Mammary epithelial cell (primary cell): ENCODE data around the gene MARCHF9.
"Not testable (repeated sequence)": the region's sequence is repeated elsewhere in the genome, so short reads cannot be mapped to it uniquely, and the experiment has no call there.

Experiments used
- EZH2 ChIP-seq: IDR thresholded peaks from 2 replicates; pipeline ENCODE4 v1.6.1; 2012; ENCODE audit warnings: low read length, inconsistent platforms, borderline replicate concordance
- TF ChIP-seq, protein P1 (sequence below), 2 donors: IDR thresholded peaks in 1 of 2; conservative IDR thresholded peaks in 1 of 2; 2 replicates each; pipeline ENCODE4 v1.5.1; 2011 to 2012; ENCODE audit warnings: inconsistent platforms in 2 of 2, low read length in 2 of 2, mild to moderate bottlenecking in 2 of 2, control low read depth in 1 of 2, low read depth in 1 of 2; ENCODE audit not compliant: insufficient read depth in 1 of 2; ENCODE audit errors: extremely low read depth in 1 of 2

DNA sequence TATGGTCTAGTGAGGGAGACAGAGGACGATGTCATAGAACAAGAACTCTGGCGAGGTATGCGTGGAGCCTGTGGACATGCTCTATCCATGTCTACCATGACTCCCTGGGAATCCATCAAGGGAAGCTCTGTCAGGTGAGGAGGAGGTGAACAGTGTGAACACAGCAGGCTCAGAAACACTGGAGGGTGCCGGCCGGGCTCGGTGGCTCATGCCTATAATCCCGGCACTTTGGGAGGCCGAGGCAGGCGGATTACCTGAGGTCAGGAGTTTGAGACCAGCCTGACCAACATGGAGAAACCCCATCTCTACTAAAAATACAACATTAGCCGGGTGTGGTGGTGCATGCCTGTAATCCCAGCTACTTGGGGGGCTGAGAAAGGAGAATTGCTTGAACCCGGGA, 19.7 kb downstream of the MARCHF9 start:
- TF ChIP-seq, protein P1, sequence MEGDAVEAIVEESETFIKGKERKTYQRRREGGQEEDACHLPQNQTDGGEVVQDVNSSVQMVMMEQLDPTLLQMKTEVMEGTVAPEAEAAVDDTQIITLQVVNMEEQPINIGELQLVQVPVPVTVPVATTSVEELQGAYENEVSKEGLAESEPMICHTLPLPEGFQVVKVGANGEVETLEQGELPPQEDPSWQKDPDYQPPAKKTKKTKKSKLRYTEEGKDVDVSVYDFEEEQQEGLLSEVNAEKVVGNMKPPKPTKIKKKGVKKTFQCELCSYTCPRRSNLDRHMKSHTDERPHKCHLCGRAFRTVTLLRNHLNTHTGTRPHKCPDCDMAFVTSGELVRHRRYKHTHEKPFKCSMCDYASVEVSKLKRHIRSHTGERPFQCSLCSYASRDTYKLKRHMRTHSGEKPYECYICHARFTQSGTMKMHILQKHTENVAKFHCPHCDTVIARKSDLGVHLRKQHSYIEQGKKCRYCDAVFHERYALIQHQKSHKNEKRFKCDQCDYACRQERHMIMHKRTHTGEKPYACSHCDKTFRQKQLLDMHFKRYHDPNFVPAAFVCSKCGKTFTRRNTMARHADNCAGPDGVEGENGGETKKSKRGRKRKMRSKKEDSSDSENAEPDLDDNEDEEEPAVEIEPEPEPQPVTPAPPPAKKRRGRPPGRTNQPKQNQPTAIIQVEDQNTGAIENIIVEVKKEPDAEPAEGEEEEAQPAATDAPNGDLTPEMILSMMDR (conservative IDR thresholded peaks at IDR 0.05 in 1 of 2, IDR thresholded peaks at IDR 0.05 in 1 of 2; ENCODE audit: extremely low read depth in 1 of 2, insufficient read depth in 1 of 2, low read depth in 1 of 2, low read length in 2 of 2), result not testable (repeated sequence)
- TF ChIP-seq EZH2, result not testable (repeated sequence)
